MM.1S (cell line): ENCODE data around the gene ARHGEF38.

Experiments
- DNase-seq: peaks from one replicate; pipeline ENCODE4 v3.0.0-alpha.2; 2015
- H2AFZ ChIP-seq: fragments of 300-600 bp; sonication (generic); 2 replicates; pipeline ENCODE4 v1.6.0; 2016; ENCODE audit warnings: antibody characterized with exemption, low read length
- H3F3A ChIP-seq: fragments of 300-600 bp; sonication (generic); 2 replicates; pipeline ENCODE4 v1.6.1; 2016; ENCODE audit warnings: mild to moderate bottlenecking, antibody characterized with exemption, low read length, moderate library complexity, mixed read lengths; ENCODE audit not compliant: insufficient read depth
- H3K27ac ChIP-seq: fragments of 300-600 bp; sonication (generic); 2 replicates; pipeline ENCODE4 v1.5.1; 2016; ENCODE audit warnings: mild to moderate bottlenecking, low read length
- H3K27me3 ChIP-seq: fragments of 300-600 bp; sonication (generic); replicated peaks from 2 replicates; pipeline ENCODE4 v1.6.0; 2016; ENCODE audit warnings: low read length; ENCODE audit not compliant: insufficient read depth
- H3K36me3 ChIP-seq: fragments of 300-600 bp; sonication (generic); replicated peaks from 2 replicates; pipeline ENCODE4 v1.6.1; 2016; ENCODE audit warnings: mild to moderate bottlenecking, low read length, mixed read lengths; ENCODE audit not compliant: insufficient read depth
- H3K4me1 ChIP-seq: fragments of 300-600 bp; sonication (generic); 2 replicates; pipeline ENCODE4 v1.6.1; 2016; ENCODE audit warnings: low read length, mixed read lengths
- H3K4me2 ChIP-seq: fragments of 300-600 bp; sonication (generic); 2 replicates; pipeline ENCODE4 v1.6.0; 2016; ENCODE audit warnings: low read depth, low read length
- H3K4me3 ChIP-seq: fragments of 300-600 bp; sonication (generic); 2 replicates; pipeline ENCODE4 v1.5.1; 2016; ENCODE audit warnings: low read length, mixed read lengths
- H3K79me2 ChIP-seq: fragments of 300-600 bp; sonication (generic); 2 replicates; pipeline ENCODE4 v1.6.1; 2016; ENCODE audit warnings: mixed run types, low read length, mixed read lengths
- H3K9ac ChIP-seq: fragments of 300-600 bp; sonication (generic); 2 replicates; pipeline ENCODE4 v1.6.1; 2016; ENCODE audit warnings: low read length, mixed read lengths
- H3K9me2 ChIP-seq: fragments of 300-600 bp; sonication (generic); replicated peaks from 2 replicates; pipeline ENCODE4 v1.6.1; 2016; ENCODE audit warnings: mild to moderate bottlenecking, low read length, mixed read lengths; ENCODE audit not compliant: insufficient read depth
- H3K9me3 ChIP-seq: fragments of 300-600 bp; sonication (generic); replicated peaks from 2 replicates; pipeline ENCODE4 v1.6.1; 2016; ENCODE audit warnings: mild to moderate bottlenecking, low read length, mixed read lengths; ENCODE audit not compliant: insufficient read depth
- H4K20me1 ChIP-seq: fragments of 300-600 bp; sonication (generic); 2 replicates; pipeline ENCODE4 v1.6.1; 2016; ENCODE audit warnings: mild to moderate bottlenecking, low read length, moderate library complexity, mixed read lengths; ENCODE audit not compliant: insufficient read depth
- EZH2 ChIP-seq: fragments of 300-600 bp; sonication (generic); optimal IDR thresholded peaks from 2 replicates; pipeline ENCODE3; 2017; ENCODE audit warnings: low read depth, mild to moderate bottlenecking, antibody characterized with exemption, low read length, mixed read lengths
- EZH2phosphoT487 ChIP-seq: fragments of 300-600 bp; sonication (generic); IDR thresholded peaks from 2 replicates; pipeline ENCODE4 v1.6.1; 2018; ENCODE audit warnings: antibody characterized with exemption, low read length
- TF ChIP-seq, protein P1 (sequence below): fragments of 300-600 bp; sonication (generic); IDR thresholded peaks from 2 replicates; pipeline ENCODE4 v1.5.1; 2016; ENCODE audit warnings: antibody characterized with exemption, low read length, mixed read lengths

The ARHGEF38 gene

DNA sequence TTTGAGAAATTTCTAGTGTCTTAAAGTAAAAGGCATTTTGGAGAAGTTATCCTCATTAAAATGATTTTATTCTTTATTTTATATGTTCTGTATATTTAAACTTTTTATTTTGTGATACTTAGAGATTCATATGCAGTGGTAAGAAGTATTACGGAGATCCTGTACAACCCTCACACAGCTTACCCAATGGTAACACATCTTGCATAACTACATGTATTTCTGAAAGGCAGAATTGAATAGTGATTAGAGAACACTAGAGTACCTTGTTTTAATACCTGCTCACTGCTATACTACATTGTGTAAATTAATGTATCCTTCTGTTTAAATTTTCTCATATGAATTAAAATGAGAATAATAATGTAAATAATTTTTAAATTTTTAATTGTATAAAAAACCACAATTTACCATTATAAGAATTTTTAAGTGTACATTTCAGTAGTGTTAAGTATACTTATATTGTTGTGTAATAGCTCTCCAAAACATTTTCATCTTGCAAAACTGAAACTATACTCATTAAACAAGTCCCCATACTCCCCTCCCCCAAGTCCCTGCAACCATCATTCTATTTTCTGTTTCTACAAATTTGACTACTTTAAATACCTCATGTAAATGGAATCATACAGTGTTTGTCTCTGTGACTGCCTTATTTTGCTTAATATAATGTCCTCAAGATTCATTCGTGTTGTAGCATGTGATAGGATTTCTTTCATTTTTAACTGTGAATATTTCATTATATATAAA lies 110.7 kb downstream of the ARHGEF38 start:
- no peaks in the 10 kb centered on the region for H3K27me3 ChIP-seq
- DNase-seq, result peak; percentile 59
- no peaks in the 10 kb centered on the region for H3K9me2 ChIP-seq
- peak overlapping the region; percentile 40 for H3K4me2 ChIP-seq
- H3K79me2 ChIP-seq, result no peaks in the 10 kb centered on the region
- H3K9ac ChIP-seq, result no peak overlapping the region
- H3K9me3 ChIP-seq, result no peaks in the 10 kb centered on the region
- H3K4me1 ChIP-seq, result peaks cover 30% of the 10 kb centered on the region
- H3K27ac ChIP-seq, result peak overlapping the region; percentile 17; the same call in 1 of the 2 replicates
- no peak for TF ChIP-seq EZH2phosphoT487
- TF ChIP-seq EZH2, result no peak
- TF ChIP-seq, protein P1, sequence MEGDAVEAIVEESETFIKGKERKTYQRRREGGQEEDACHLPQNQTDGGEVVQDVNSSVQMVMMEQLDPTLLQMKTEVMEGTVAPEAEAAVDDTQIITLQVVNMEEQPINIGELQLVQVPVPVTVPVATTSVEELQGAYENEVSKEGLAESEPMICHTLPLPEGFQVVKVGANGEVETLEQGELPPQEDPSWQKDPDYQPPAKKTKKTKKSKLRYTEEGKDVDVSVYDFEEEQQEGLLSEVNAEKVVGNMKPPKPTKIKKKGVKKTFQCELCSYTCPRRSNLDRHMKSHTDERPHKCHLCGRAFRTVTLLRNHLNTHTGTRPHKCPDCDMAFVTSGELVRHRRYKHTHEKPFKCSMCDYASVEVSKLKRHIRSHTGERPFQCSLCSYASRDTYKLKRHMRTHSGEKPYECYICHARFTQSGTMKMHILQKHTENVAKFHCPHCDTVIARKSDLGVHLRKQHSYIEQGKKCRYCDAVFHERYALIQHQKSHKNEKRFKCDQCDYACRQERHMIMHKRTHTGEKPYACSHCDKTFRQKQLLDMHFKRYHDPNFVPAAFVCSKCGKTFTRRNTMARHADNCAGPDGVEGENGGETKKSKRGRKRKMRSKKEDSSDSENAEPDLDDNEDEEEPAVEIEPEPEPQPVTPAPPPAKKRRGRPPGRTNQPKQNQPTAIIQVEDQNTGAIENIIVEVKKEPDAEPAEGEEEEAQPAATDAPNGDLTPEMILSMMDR, result no peak
- H2AFZ ChIP-seq, result no peak overlapping the region
- peak overlapping the region; percentile 24; the same call in 1 of the 2 replicates for H3K4me3 ChIP-seq
- peaks cover 7% of the 10 kb centered on the region; the same call in 1 of the 2 replicates for H3F3A ChIP-seq
- H3K36me3 ChIP-seq, result no peaks in the 10 kb centered on the region
- no peaks in the 10 kb centered on the region for H4K20me1 ChIP-seq

DNA sequence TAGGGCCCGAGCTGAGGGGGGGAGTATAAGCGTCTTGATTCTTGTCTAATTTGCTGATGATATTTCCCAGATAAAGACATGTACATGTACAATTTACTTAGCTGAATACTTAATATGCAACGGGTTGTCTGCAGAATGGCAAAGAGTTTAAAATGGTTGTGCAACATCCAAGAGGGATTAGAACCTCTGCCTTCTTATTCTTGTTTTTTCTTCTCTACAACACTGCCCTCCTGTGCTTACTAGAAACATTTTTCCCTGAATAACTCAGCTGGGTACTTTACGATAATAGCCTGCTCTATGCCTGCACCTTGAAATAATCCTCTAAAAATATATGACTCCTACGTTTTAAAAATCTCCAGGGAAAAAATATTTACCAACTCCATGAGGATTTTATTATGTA lies 114.3 kb downstream of the ARHGEF38 start:
- Histone ChIP-seq H3K36me3 (no peaks in the 10 kb centered on the region), H2AFZ (no peak overlapping the region), H3K79me2 (no peaks in the 10 kb centered on the region), H3K9me3 (no peaks in the 10 kb centered on the region), H3K4me2 (no peak overlapping the region), H3K27ac (no peak overlapping the region), H3K9me2 (no peaks in the 10 kb centered on the region), H3K9ac (no peak overlapping the region), H3K4me1 (peaks cover 27% of the 10 kb centered on the region), H3F3A (peaks cover 7% of the 10 kb centered on the region; the same call in 1 of the 2 replicates), H3K27me3 (no peaks in the 10 kb centered on the region), H4K20me1 (no peaks in the 10 kb centered on the region), H3K4me3 (no peak overlapping the region)
- peak; percentile 43 for DNase-seq
- TF ChIP-seq EZH2phosphoT487, result no peak
- TF ChIP-seq, protein P1, result peak; percentile 45

DNA sequence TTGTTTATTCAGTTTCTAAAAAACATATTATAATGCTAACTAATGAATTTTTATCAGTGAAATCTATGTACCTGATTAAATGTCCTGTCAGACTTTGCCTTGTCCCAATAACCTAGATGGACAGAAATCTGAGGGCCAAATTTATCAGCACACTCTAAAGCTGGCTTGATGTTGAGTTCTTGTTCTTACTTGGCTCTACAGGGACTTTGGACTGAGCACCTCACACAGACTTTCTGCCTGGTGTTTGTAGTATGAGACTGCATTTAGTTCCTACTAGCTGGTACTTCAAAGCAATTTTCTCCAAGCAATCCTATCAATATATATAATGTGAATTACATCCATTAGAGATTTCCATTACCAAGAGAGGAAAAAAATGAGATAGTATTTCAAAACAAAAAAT lies 118.3 kb downstream of the ARHGEF38 start:
- TF ChIP-seq EZH2phosphoT487 (no peak), EZH2 (no peak)
- TF ChIP-seq, protein P1, result no peak

More for the DNA sequence above, 118.3 kb downstream of the ARHGEF38 start:
- Histone ChIP-seq H3K9me3 (no peaks in the 10 kb centered on the region), H3K9ac (no peak overlapping the region), H3K79me2 (no peaks in the 10 kb centered on the region), H3K4me3 (no peak overlapping the region), H3K36me3 (no peaks in the 10 kb centered on the region), H3F3A (no peaks in the 10 kb centered on the region), H2AFZ (no peak overlapping the region), H3K4me1 (peaks cover 7% of the 10 kb centered on the region), H3K9me2 (no peaks in the 10 kb centered on the region), H3K27me3 (no peaks in the 10 kb centered on the region), H3K27ac (no peak overlapping the region), H4K20me1 (no peaks in the 10 kb centered on the region), H3K4me2 (no peak overlapping the region)
- DNase-seq, result no peak
